Measurements from ENCODE around the gene XPNPEP2. TPM values are rescaled to one million over a fixed set of nuclear protein-coding genes. Genes with fewer than 3 reads are reported as not detected.

XPNPEP2 gene
- total RNA-seq, 1 experiment from 2014 or later = 0.11 TPM

DNA sequence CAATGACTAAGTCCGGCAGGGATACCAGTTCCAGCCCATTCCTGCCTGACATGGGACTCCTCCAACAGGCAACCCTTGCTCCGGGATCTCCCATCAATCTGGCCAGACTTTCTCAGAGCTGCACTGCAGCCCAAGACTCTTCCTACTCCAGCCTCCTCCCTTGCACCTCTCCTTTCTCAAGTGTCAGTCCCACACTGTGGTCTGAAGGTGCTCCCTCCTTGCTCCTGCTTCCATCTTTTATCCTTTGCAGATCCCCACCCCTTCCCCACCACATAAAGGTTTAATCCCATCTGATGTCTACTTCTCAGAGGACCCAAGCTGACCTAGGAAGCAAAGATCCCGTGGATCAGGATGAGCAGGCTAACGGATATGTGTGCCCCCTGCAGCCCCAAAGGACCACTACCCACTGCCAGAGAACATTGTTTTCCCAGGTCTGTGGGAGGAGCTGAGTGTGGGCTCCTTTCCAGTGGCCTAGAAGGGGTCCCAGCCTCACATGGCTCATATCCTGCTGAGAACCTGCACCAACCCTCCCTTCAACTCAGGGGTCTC lies 33.3 kb upstream of the XPNPEP2 start (continued):
- TF ChIP-seq, protein P1, sequence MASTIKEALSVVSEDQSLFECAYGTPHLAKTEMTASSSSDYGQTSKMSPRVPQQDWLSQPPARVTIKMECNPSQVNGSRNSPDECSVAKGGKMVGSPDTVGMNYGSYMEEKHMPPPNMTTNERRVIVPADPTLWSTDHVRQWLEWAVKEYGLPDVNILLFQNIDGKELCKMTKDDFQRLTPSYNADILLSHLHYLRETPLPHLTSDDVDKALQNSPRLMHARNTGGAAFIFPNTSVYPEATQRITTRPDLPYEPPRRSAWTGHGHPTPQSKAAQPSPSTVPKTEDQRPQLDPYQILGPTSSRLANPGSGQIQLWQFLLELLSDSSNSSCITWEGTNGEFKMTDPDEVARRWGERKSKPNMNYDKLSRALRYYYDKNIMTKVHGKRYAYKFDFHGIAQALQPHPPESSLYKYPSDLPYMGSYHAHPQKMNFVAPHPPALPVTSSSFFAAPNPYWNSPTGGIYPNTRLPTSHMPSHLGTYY (CRISPR knock-in tag; IDR thresholded peaks at IDR 0.05) = no peak
- TF ChIP-seq NR3C1 (CRISPR knock-in tag; conservative IDR thresholded peaks at IDR 0.05; ENCODE audit: low read depth) = no peak

DNA sequence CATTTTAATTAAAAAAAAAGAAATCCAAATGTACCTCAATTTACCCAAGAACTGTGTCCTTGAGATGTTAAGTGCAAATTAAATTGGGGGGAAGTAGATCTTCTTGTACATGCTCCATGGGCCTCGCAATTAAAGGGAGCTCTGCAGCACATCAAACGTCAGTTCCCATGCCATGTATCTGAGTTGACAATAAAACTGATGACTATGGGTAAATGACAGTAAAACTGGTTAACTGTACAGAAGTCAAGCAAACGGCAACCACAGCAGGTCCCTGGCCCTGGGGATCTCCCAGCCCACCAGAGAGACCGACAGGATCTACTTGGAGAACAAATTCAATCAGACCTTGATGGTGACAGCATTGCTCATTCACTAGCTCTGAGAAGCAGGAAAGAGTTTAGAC lies 32.8 kb upstream of the XPNPEP2 start:
- no peak overlapping the region for H3K4me3 Mint-ChIP-seq
- no peaks in the 10 kb centered on the region for H3K4me1 Mint-ChIP-seq
- TF ChIP-seq, protein P2, sequence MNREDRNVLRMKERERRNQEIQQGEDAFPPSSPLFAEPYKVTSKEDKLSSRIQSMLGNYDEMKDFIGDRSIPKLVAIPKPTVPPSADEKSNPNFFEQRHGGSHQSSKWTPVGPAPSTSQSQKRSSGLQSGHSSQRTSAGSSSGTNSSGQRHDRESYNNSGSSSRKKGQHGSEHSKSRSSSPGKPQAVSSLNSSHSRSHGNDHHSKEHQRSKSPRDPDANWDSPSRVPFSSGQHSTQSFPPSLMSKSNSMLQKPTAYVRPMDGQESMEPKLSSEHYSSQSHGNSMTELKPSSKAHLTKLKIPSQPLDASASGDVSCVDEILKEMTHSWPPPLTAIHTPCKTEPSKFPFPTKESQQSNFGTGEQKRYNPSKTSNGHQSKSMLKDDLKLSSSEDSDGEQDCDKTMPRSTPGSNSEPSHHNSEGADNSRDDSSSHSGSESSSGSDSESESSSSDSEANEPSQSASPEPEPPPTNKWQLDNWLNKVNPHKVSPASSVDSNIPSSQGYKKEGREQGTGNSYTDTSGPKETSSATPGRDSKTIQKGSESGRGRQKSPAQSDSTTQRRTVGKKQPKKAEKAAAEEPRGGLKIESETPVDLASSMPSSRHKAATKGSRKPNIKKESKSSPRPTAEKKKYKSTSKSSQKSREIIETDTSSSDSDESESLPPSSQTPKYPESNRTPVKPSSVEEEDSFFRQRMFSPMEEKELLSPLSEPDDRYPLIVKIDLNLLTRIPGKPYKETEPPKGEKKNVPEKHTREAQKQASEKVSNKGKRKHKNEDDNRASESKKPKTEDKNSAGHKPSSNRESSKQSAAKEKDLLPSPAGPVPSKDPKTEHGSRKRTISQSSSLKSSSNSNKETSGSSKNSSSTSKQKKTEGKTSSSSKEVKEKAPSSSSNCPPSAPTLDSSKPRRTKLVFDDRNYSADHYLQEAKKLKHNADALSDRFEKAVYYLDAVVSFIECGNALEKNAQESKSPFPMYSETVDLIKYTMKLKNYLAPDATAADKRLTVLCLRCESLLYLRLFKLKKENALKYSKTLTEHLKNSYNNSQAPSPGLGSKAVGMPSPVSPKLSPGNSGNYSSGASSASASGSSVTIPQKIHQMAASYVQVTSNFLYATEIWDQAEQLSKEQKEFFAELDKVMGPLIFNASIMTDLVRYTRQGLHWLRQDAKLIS (CRISPR knock-in tag; IDR thresholded peaks at IDR 0.05; ENCODE audit: borderline replicate concordance) = no peak
- TF ChIP-seq, protein P3, sequence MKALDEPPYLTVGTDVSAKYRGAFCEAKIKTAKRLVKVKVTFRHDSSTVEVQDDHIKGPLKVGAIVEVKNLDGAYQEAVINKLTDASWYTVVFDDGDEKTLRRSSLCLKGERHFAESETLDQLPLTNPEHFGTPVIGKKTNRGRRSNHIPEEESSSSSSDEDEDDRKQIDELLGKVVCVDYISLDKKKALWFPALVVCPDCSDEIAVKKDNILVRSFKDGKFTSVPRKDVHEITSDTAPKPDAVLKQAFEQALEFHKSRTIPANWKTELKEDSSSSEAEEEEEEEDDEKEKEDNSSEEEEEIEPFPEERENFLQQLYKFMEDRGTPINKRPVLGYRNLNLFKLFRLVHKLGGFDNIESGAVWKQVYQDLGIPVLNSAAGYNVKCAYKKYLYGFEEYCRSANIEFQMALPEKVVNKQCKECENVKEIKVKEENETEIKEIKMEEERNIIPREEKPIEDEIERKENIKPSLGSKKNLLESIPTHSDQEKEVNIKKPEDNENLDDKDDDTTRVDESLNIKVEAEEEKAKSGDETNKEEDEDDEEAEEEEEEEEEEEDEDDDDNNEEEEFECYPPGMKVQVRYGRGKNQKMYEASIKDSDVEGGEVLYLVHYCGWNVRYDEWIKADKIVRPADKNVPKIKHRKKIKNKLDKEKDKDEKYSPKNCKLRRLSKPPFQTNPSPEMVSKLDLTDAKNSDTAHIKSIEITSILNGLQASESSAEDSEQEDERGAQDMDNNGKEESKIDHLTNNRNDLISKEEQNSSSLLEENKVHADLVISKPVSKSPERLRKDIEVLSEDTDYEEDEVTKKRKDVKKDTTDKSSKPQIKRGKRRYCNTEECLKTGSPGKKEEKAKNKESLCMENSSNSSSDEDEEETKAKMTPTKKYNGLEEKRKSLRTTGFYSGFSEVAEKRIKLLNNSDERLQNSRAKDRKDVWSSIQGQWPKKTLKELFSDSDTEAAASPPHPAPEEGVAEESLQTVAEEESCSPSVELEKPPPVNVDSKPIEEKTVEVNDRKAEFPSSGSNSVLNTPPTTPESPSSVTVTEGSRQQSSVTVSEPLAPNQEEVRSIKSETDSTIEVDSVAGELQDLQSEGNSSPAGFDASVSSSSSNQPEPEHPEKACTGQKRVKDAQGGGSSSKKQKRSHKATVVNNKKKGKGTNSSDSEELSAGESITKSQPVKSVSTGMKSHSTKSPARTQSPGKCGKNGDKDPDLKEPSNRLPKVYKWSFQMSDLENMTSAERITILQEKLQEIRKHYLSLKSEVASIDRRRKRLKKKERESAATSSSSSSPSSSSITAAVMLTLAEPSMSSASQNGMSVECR (CRISPR knock-in tag; IDR thresholded peaks at IDR 0.05; ENCODE audit: borderline replicate concordance) = no peak
- no peak for TF ChIP-seq NFE2L1 (CRISPR knock-in tag; IDR thresholded peaks at IDR 0.05)
- TF ChIP-seq, protein P4, sequence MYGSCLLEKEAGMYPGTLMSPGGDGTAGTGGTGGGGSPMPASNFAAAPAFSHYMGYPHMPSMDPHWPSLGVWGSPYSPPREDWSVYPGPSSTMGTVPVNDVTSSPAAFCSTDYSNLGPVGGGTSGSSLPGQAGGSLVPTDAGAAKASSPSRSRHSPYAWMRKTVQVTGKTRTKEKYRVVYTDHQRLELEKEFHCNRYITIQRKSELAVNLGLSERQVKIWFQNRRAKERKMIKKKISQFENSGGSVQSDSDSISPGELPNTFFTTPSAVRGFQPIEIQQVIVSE (CRISPR knock-in tag; IDR thresholded peaks at IDR 0.05; ENCODE audit: borderline replicate concordance) = no peak
- TF ChIP-seq NR3C1 (CRISPR knock-in tag; conservative IDR thresholded peaks at IDR 0.05; ENCODE audit: low read depth) = no peak
- no peak for TF ChIP-seq ETV6 (CRISPR knock-in tag; IDR thresholded peaks at IDR 0.05)
- TF ChIP-seq ZNF396 (CRISPR knock-in tag; IDR thresholded peaks at IDR 0.05; ENCODE audit: borderline replicate concordance) = no peak
- peaks cover 3% of the 10 kb centered on the region; the same call in 1 of the 2 replicates for H3K36me3 Mint-ChIP-seq
- ChIA-PET CTCF (no interaction called here), POLR2A (no interaction called here)
- H3K27me3 Mint-ChIP-seq (ENCODE audit: low read depth) = no peaks in the 10 kb centered on the region
- H3K9me3 Mint-ChIP-seq = peaks cover 4% of the 10 kb centered on the region
- H3K27ac Mint-ChIP-seq = no peak overlapping the region
- no peak for ATAC-seq
- no peak for DNase-seq (ENCODE audit: low spot score)

DNA sequence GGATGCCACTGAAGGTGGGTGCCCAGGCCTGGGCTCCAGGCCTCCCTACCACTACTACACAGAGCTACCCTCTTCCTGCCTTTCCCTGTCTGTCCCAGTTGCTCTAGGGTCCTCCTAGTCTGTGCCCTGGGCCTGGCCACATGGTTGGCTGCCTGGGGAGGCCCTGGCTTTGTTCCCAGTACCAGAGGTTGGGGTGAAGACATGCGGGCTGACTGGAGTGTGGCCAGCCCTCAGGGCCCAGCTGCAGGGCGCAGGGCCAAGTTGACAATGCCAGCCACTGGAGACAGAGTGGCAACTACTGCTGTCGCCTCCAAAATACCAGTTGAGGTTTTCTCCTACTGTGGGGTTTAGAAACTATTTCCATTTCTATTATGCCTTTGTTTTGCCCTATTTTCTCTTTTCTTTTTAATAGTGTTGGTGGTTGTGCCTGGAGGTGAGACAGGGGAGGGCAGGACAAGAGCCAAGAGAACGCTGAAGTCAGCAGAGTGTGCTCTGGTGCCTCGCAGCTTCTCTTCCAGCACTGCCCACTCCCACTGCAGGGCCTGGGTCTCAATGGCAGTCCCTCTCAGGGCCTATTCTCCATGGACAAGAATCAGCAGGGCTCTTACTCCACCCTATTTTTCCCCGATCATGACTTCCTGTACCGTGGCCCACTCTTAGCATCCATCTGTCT lies 32.2 kb upstream of the XPNPEP2 start:
- no peak overlapping the region for H3K4me3 Mint-ChIP-seq
- H3K9me3 Mint-ChIP-seq = peaks cover 4% of the 10 kb centered on the region
- ChIA-PET POLR2A (no interaction called here), CTCF (no interaction called here)
- no peaks in the 10 kb centered on the region for H3K4me1 Mint-ChIP-seq
- H3K36me3 Mint-ChIP-seq = peaks cover 3% of the 10 kb centered on the region; the same call in 1 of the 2 replicates
- TF ChIP-seq GRHL2 (CRISPR knock-in tag; IDR thresholded peaks at IDR 0.05; ENCODE audit: insufficient replicate concordance, severe bottlenecking) (no peak), SP1 (CRISPR knock-in tag; conservative IDR thresholded peaks at IDR 0.05) (no peak), FOXK1 (CRISPR knock-in tag; IDR thresholded peaks at IDR 0.05) (no peak), NFYB (CRISPR knock-in tag; conservative IDR thresholded peaks at IDR 0.05; ENCODE audit: low read depth) (no peak)
- TF ChIP-seq, protein P5, sequence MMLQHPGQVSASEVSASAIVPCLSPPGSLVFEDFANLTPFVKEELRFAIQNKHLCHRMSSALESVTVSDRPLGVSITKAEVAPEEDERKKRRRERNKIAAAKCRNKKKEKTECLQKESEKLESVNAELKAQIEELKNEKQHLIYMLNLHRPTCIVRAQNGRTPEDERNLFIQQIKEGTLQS (CRISPR knock-in tag; conservative IDR thresholded peaks at IDR 0.05) = no peak
- H3K27ac Mint-ChIP-seq = no peak overlapping the region
- no peaks in the 10 kb centered on the region for H3K27me3 Mint-ChIP-seq (ENCODE audit: low read depth)
- DNase-seq (ENCODE audit: low spot score) (no peak), ATAC-seq (no peak)
